DND-41 (cell line): ENCODE results near the gene TBC1D32.

Source experiments
- ATAC-seq: fragments of 200-7000 bp; cut with Tn5 transposase; 3 replicates; pipeline ENCODE4 v1.9.1; 2021; ENCODE audit warnings: low read depth; ENCODE audit not compliant: insufficient read depth
- DNase-seq: peaks from one replicate; pipeline ENCODE4 v3.0.0-alpha.2; 2020
- H2AFZ ChIP-seq: 2 replicates; pipeline ENCODE4 v1.6.0; 2012; ENCODE audit warnings: low read depth, low read length
- H3K27ac ChIP-seq: 2 replicates; pipeline ENCODE4 v1.5.1; 2012; ENCODE audit warnings: low read length, inconsistent platforms
- H3K27me3 ChIP-seq: fragments of 200-600 bp; sonication (generic); 2 replicates; pipeline ENCODE4 v1.6.0; 2012; ENCODE audit warnings: low read length, mild to moderate bottlenecking, inconsistent platforms; ENCODE audit not compliant: insufficient read depth, poor library complexity
- H3K36me3 ChIP-seq: 2 replicates; pipeline ENCODE4 v1.5.1; 2012; ENCODE audit warnings: low read length, inconsistent platforms; ENCODE audit not compliant: insufficient read depth
- H3K4me1 ChIP-seq: 2 replicates; pipeline ENCODE4 v1.5.1; 2012; ENCODE audit warnings: mild to moderate bottlenecking, low read length; ENCODE audit not compliant: insufficient read depth
- H3K4me2 ChIP-seq: 2 replicates; pipeline ENCODE4 v1.6.0; 2012; ENCODE audit warnings: mild to moderate bottlenecking, moderate library complexity, low read length, inconsistent platforms; ENCODE audit not compliant: insufficient read depth
- H3K4me3 ChIP-seq, 2 experiments: fragments of 200-600 bp in 1 of 2; shearing (Covaris generic) in 1 of 2; 2 replicates each; pipeline ENCODE4 v1.5.1; 2012 to 2016; ENCODE audit warnings: inconsistent platforms in 2 of 2, low read length in 2 of 2, mild to moderate bottlenecking in 2 of 2, low read depth in 1 of 2, moderate library complexity in 1 of 2
- H3K79me2 ChIP-seq: 2 replicates; pipeline ENCODE4 v1.6.0; 2012; ENCODE audit warnings: low read length, inconsistent platforms; ENCODE audit not compliant: insufficient read depth
- H3K9ac ChIP-seq: 2 replicates; pipeline ENCODE4 v1.6.0; 2012; ENCODE audit warnings: low read depth, mild to moderate bottlenecking, inconsistent platforms, low read length, moderate library complexity
- H3K9me3 ChIP-seq: 2 replicates; pipeline ENCODE4 v1.5.1; 2012; ENCODE audit warnings: low read length, moderate library complexity, mild to moderate bottlenecking, inconsistent platforms; ENCODE audit not compliant: insufficient read depth, severe bottlenecking
- H4K20me1 ChIP-seq: 2 replicates; pipeline ENCODE4 v1.6.0; 2012; ENCODE audit warnings: low read length; ENCODE audit not compliant: insufficient read depth
- CTCF ChIP-seq: IDR thresholded peaks from 2 replicates; pipeline ENCODE4 v1.5.1; 2012; ENCODE audit warnings: borderline replicate concordance, low read length, moderate library complexity, mild to moderate bottlenecking; ENCODE audit not compliant: poor library complexity, severe bottlenecking; ENCODE audit errors: extremely low read depth
- EZH2 ChIP-seq: IDR thresholded peaks from 3 replicates; pipeline ENCODE4 v1.6.1; 2012; ENCODE audit warnings: borderline replicate concordance, low read depth, mild to moderate bottlenecking, moderate library complexity, low read length, inconsistent platforms; ENCODE audit not compliant: severe bottlenecking

TBC1D32 gene

GRCh38 chr6:121110733-121111132, 223.5 kb downstream of the TBC1D32 start:
- no peaks in the 10 kb centered on the region for H4K20me1 ChIP-seq
- H3K36me3 ChIP-seq: no peaks in the 10 kb centered on the region; the same call in 1 of the 2 replicates
- no peak overlapping the region for H3K27ac ChIP-seq
- H3K4me2 ChIP-seq: no peak overlapping the region
- no peaks in the 10 kb centered on the region for H3K27me3 ChIP-seq
- ATAC-seq (no peak), DNase-seq (no peak)
- H3K9ac ChIP-seq: no peak overlapping the region
- H3K79me2 ChIP-seq: no peaks in the 10 kb centered on the region
- H3K4me3 ChIP-seq: no peak overlapping the region
- H3K4me1 ChIP-seq: no peaks in the 10 kb centered on the region
- H3K9me3 ChIP-seq: no peaks in the 10 kb centered on the region
- TF ChIP-seq EZH2 (no peak), CTCF (no peak)
- H2AFZ ChIP-seq: no peak overlapping the region

- no peaks in the 10 kb centered on the region for H3K9me3 ChIP-seq
- no peaks in the 10 kb centered on the region for H3K79me2 ChIP-seq
- ATAC-seq: no peak
- no peak for DNase-seq
- H3K4me1 ChIP-seq: no peaks in the 10 kb centered on the region
- no peaks in the 10 kb centered on the region; the same call in 1 of the 2 replicates for H3K36me3 ChIP-seq
- no peak overlapping the region for H3K4me2 ChIP-seq
- no peak for TF ChIP-seq EZH2
- TF ChIP-seq CTCF: no peak
- no peaks in the 10 kb centered on the region for H4K20me1 ChIP-seq
- no peak overlapping the region for H3K27ac ChIP-seq
- no peaks in the 10 kb centered on the region for H3K27me3 ChIP-seq
- no peak overlapping the region for H3K4me3 ChIP-seq
- no peak overlapping the region for H3K9ac ChIP-seq
- no peak overlapping the region for H2AFZ ChIP-seq
These were observed 227.3 kb downstream of the TBC1D32 start for GRCh38 chr6:121106962-121107361.

- H3K27ac ChIP-seq: no peak overlapping the region
- H3K4me3 ChIP-seq: no peak overlapping the region
- H3K4me2 ChIP-seq: no peak overlapping the region
- no peaks in the 10 kb centered on the region; the same call in 1 of the 2 replicates for H3K36me3 ChIP-seq
- no peaks in the 10 kb centered on the region for H3K27me3 ChIP-seq
- no peaks in the 10 kb centered on the region for H4K20me1 ChIP-seq
- ATAC-seq: no peak
- no peaks in the 10 kb centered on the region for H3K4me1 ChIP-seq
- no peak overlapping the region for H2AFZ ChIP-seq
- H3K79me2 ChIP-seq: no peaks in the 10 kb centered on the region
- H3K9me3 ChIP-seq: no peaks in the 10 kb centered on the region
- H3K9ac ChIP-seq: no peak overlapping the region
- DNase-seq: no peak
- no peak for TF ChIP-seq CTCF
- no peak for TF ChIP-seq EZH2
These were observed 228.8 kb downstream of the TBC1D32 start for GRCh38 chr6:121105461-121105860.

- no peak for DNase-seq
These were observed 240.4 kb downstream of the TBC1D32 start for GRCh38 chr6:121093928-121094327.

More at GRCh38 chr6:121093928-121094327, 240.4 kb downstream of the TBC1D32 start:
- Histone ChIP-seq H3K9me3 (no peaks in the 10 kb centered on the region), H3K4me1 (no peaks in the 10 kb centered on the region), H4K20me1 (no peaks in the 10 kb centered on the region), H3K27me3 (no peaks in the 10 kb centered on the region), H3K4me3 (no peak overlapping the region), H2AFZ (no peak overlapping the region), H3K79me2 (no peaks in the 10 kb centered on the region), H3K4me2 (no peak overlapping the region), H3K9ac (no peak overlapping the region), H3K36me3 (no peaks in the 10 kb centered on the region; the same call in 1 of the 2 replicates), H3K27ac (no peak overlapping the region)
- TF ChIP-seq EZH2: no peak
- no peak for TF ChIP-seq CTCF
- no peak for ATAC-seq
